Esophagus muscularis mucosa (tissue), 4 donors: ENCODE measurements around the gene ATP6V1C2.

Source experiments
- CTCF ChIP-seq, 3 experiments: fragments of 200-600 bp in 2 of 3; fragments of 450-650 bp in 1 of 3; sonication (generic) in 2 of 3; IDR thresholded peaks; one replicate each; pipeline ENCODE4 v1.5.1; 2017 to 2019; ENCODE audit warnings: antibody characterized with exemption in 3 of 3, mild to moderate bottlenecking in 2 of 3, moderate library complexity in 1 of 3
- EP300 ChIP-seq: sonication (generic); formaldehyde crosslinking; IDR thresholded peaks from one replicate; pipeline ENCODE4 v1.6.1; 2017; ENCODE audit warnings: antibody characterized with exemption
- POLR2AphosphoS5 ChIP-seq, 2 donors: sonication (generic); formaldehyde crosslinking; IDR thresholded peaks; one replicate each; pipeline ENCODE4 v1.6.1; 2017; ENCODE audit warnings: antibody characterized with exemption in 2 of 2

DNA sequence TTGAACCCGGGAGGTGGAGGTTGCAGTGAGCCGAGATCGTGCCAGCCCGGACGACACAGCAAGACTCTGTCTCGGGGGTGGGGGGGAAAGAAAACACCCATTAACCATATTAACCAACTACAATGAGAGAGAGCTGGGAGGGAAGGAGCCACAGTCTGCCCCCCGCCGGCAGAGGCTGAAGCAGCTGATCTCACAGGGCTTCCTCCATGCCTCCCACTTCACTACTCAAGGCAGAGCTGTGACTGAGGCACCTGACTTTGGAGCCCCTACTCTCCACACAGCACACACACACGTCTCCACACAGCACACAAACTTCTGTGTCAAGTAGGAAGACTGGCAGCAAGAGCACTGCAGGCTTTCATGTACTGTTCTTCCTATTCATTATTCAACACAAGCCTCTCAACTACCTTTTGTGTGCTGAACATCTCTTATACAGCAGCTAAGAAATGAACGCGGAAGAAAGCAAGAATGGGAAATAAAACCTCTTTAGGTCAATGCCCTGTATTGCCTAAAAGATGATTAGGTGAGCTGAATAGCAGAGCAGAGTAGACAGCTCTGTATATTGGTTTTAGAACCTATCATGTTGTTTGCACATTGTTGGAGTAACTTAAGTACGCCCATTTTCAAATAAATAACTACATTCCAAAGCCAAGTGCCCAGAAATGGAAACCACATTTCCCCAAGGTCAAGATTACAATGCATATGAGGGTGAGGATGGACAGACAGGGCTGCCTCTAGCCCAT is 65.0 kb downstream of the ATP6V1C2 start:
- TF ChIP-seq EP300, result no peak
- TF ChIP-seq CTCF (IDR thresholded peaks at IDR 0.05), result no peak
- no peak for TF ChIP-seq POLR2AphosphoS5 (IDR thresholded peaks at IDR 0.05)
